ENCODE data around the gene CYP2A6. TPM values are rescaled to one million over a fixed set of nuclear protein-coding genes. Genes with fewer than 3 reads are reported as not detected.
A peak's percentile ranks its signal among the peaks of the same experiment; 100 is the strongest.

The CYP2A6 gene
- total RNA-seq, 6 donors from 2014 or later: 1.5 to 11.6 (median 2.9) TPM; not detected in 1

GRCh38 chr19:40806423-40807146 lies 43.7 kb downstream of the CYP2A6 start:
- 22 to 29% methylated on average over 22 to 24 of the region's 26 CpGs for WGBS, 2 donors
- DNase-seq (peak; percentile 87 to 93), ATAC-seq (ENCODE audit: low FRiP score in 2 of 2) (peak; percentile 60 to 61)
- Histone ChIP-seq H3K4me3 (peak overlapping the region in 2 of 4 donors; percentile 26), H3K27ac (peak overlapping the region; percentile 93 to 99 (median 98)), H3K9me3 (no peaks in the 10 kb centered on the region), H3K4me1 (peaks cover 88 to 97% (median 89%) of the 10 kb centered on the region in 4 donors), H3K36me3 (peaks cover 14 to 65% (median 35%) of the 10 kb centered on the region in 4 donors), H3K27me3 (no peaks in the 10 kb centered on the region)
- TF ChIP-seq EP300 (IDR thresholded peaks at IDR 0.05): peak in 3 of 4 donors; percentile 79 to 91 (median 79)
- peak in 1 of 4 donors; percentile 29 for TF ChIP-seq POLR2A (IDR thresholded peaks at IDR 0.05)
- TF ChIP-seq POLR2AphosphoS5 (IDR thresholded peaks at IDR 0.05): peak; percentile 82 to 96
- TF ChIP-seq CTCF (IDR thresholded peaks at IDR 0.05): peak; percentile 80 to 95 (median 92)

- Histone ChIP-seq H3K36me3 (peaks cover 18 to 77% (median 45%) of the 10 kb centered on the region in 4 donors), H3K4me3 (no peak overlapping the region), H3K9me3 (no peaks in the 10 kb centered on the region), H3K27me3 (no peaks in the 10 kb centered on the region), H3K4me1 (peaks cover 95 to 99% (median 96%) of the 10 kb centered on the region in 4 donors), H3K27ac (peak overlapping the region; percentile 93 to 99 (median 98))
- WGBS, 2 donors: 61 to 65% methylated on average over 2 of the region's 2 CpGs
- DNase-seq (peak in 1 of 2 donors; percentile 65), ATAC-seq (ENCODE audit: low FRiP score in 2 of 2) (no peak)
- no peak for TF ChIP-seq EP300 (IDR thresholded peaks at IDR 0.05)
- no peak for TF ChIP-seq POLR2AphosphoS5 (IDR thresholded peaks at IDR 0.05)
- no peak for TF ChIP-seq POLR2A (IDR thresholded peaks at IDR 0.05)
- no peak for TF ChIP-seq CTCF (IDR thresholded peaks at IDR 0.05)
Measured at GRCh38 chr19:40805258-40805868, 44.9 kb downstream of the CYP2A6 start.

GRCh38 chr19:40804783-40805242 lies 45.4 kb downstream of the CYP2A6 start:
- H3K36me3 ChIP-seq: peaks cover 18 to 79% (median 46%) of the 10 kb centered on the region in 4 donors
- H3K9me3 ChIP-seq: no peaks in the 10 kb centered on the region
- no peaks in the 10 kb centered on the region for H3K27me3 ChIP-seq
- H3K4me1 ChIP-seq: peaks cover 94 to 98% (median 95%) of the 10 kb centered on the region in 4 donors
- no peak for DNase-seq
- peak overlapping the region; percentile 93 to 99 (median 98) for H3K27ac ChIP-seq
- TF ChIP-seq POLR2A (IDR thresholded peaks at IDR 0.05) (no peak), POLR2AphosphoS5 (IDR thresholded peaks at IDR 0.05) (no peak), EP300 (IDR thresholded peaks at IDR 0.05) (no peak), CTCF (IDR thresholded peaks at IDR 0.05) (no peak)
- ATAC-seq (ENCODE audit: low FRiP score in 2 of 2): no peak
- 27 to 44% methylated on average over 4 to 5 of the region's 7 CpGs for WGBS, 2 donors
- no peak overlapping the region for H3K4me3 ChIP-seq

GRCh38 chr19:40803857-40804782 lies 46.1 kb downstream of the CYP2A6 start:
- H3K4me3 ChIP-seq: peak overlapping the region in 3 of 4 donors; percentile 16 to 99 (median 97)
- H3K27me3 ChIP-seq: no peaks in the 10 kb centered on the region
- TF ChIP-seq POLR2AphosphoS5 (IDR thresholded peaks at IDR 0.05) (peak in 1 of 2 donors; percentile 51), EP300 (IDR thresholded peaks at IDR 0.05) (peak in 1 of 4 donors; percentile 11), CTCF (IDR thresholded peaks at IDR 0.05) (no peak), POLR2A (IDR thresholded peaks at IDR 0.05) (no peak)
- H3K27ac ChIP-seq: peak overlapping the region; percentile 93 to 99 (median 98)
- DNase-seq (peak in 1 of 2 donors; percentile 91), ATAC-seq (ENCODE audit: low FRiP score in 2 of 2) (peak in 1 of 2 donors; percentile 1)
- no peaks in the 10 kb centered on the region for H3K9me3 ChIP-seq
- peaks cover 18 to 72% (median 43%) of the 10 kb centered on the region in 4 donors for H3K36me3 ChIP-seq
- peaks cover 88 to 91% (median 89%) of the 10 kb centered on the region in 4 donors for H3K4me1 ChIP-seq
- WGBS, 2 donors: 68% methylated on average over 5 to 6 of the region's 6 CpGs

Measured in upper lobe of left lung (tissue), 6 donors.